Endothelial cell of hepatic sinusoid (primary cell): ENCODE measurements around the gene KCNJ12.

Experiments used
- in situ Hi-C: cut with HindIII; loops from 2 replicates; pipeline ENCODE4 v1.10.0; 2017; ENCODE audit warnings: low sequenced_read_pairs

Gene KCNJ12

DNA sequence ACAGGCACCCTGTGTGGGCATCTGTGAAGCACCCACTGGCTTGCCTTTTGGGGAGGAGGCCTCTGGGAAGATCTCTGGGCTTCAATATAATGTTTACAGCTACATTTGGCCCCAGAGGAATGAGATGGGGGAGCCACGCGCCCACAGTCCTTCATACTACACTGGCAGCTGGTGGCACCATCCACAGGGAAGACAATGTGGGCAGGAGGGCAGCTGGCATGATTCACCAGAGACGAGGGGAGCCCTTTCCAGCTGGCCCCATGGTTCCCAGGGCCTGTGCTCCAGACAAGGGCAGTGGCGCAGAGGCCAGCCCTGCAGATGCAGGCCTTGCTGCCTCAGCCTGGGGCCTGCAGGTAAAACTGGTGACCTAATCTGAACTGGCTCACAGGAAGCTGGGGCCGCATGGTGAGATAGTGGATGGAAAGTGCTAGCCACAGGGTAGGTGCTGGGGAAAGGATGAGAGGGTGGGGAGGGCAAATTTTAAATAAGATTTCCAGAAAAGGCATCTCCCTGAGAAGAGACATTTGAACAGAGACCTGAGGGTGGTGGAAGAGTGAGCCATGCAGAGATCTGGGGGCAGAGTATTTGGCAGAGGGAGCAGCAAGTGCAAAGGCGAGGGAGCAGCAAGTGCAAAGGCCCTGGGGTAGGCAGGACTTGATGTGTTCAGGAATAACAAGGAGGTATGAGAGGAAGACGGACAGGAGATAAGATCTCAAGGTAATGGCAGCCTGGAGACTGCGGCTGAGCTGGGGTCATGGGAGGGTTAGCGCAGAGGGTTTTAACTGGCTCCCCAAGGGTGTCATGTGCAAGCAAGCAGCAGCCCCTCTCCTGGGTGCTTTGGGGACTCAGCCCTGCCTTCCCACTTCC lies 12.1 kb upstream of the KCNJ12 start:
- in situ Hi-C loops = no loop called here

DNA sequence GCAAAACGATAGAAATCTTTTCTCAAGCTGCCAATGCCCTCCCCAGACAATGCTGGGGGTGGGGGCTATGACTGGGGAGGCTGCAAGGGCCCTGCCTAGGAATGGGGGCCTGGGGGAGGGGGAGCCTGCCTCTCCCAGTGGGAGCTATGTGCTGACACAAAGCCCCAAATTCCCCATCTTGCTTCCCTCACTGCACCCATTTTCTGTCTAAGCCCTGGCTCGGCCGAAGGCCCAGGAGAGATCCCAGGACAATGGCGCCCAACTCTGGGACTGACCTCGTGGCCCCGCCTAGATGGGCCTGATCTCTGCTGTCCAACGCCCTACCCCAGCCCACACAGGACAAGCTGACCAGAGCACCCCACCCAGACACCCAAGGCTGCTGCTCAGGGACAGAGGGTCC lies 11.1 kb upstream of the KCNJ12 start:
- in situ Hi-C loops = no loop called here

DNA sequence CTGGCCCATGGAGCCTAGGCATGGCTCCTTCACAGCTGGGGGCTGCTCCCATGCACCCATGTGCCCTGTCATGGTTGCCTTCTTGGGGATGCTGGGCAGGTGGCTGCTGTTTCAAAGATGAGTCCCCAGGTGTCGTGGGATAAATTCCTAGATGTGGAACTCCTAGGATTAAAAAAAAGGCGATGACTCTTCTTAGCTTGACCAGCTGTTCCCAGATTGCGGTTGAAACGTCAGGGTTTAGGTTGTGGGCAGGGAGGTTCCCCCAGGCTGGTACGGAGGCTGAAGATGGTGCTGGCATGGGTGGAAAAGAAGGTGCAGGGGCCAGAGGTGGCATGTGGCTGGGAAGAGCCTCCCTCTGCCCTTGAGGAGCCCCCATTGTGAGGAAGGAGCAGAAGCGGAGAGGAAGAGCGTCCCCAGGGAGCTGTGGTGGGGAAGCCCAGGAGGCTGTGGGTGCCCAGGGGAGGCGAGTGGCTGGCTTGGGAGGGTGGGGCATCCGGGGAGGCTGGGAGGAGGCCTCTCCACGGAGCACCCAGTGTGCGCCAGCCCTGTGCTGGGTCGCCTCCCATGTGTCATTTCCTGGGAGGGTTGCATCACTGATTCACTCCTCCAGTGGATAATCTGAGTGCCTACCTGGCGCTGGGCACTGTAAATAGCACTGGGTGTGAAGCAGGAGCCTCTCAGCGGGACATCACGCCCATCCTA lies 7.5 kb upstream of the KCNJ12 start:
- in situ Hi-C loops = no loop called here

DNA sequence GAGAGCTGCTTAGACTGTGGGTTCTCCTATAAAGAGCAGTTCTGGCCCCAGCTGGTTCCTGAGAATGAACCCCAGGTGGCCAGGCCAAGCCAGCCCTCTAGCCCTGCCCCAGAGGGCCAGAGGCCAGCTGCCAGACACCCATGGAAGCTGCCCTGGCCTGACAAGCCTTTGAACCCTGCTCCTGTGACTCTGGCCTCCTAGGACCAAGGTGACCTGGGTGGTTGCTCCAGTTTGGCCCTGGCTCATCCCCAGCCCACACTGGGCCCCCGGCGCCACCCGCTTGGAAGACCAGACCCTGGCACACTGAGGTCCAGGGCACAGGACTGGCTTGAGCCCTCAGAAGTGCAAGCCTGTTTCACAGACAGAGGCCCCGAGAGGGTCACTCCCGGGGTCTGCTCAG lies 6.8 kb upstream of the KCNJ12 start:
- in situ Hi-C loops = no loop called here

DNA sequence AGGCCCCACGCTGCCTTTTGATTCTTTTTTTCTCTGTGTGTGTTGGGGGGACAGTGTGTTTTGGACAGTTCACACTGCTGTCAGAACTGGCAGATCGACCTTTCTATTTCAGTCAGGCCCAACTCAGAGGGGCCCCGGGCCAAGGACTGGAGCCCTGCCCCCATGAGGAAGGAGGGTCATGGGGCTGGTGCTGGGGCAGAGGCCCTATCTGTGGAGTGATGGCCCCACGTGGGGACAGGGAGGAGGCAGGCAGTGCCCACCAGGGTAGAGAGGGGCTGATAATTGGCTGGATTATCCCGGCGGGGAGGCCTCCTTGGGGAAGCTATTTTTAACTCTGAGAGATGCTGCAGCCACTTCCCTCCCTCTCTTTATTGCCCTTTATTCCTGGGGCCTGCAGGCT lies 5.7 kb upstream of the KCNJ12 start:
- in situ Hi-C loops = no loop called here

DNA sequence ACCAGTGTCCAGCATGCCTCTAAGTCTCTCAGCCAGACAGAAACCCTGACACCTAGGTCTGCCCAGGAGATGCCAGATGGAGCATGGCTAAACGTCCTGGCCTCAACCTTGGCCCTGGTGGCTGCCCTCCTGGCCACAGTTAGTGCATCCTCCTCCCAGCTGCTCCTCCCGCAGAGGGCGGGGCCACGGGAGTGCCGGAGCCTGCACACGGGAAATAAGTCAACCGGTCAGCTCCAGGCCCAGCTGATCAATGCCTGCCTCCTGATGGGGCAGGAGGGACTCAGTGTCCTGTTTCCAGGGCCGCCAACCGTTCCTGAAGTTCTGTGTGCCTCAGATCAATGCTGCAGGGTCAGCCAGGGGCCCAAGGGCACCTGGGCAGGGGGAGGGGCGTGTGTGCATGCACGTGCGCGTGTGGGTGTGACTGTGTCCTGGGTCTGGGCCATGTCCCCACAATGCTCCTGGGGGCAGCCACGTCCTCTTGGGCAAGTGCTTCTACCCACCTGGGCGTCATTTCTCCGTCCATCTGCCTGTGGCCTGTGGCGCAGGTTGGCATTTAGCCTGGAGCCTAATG lies 4.6 kb upstream of the KCNJ12 start:
- in situ Hi-C loops = no loop called here

DNA sequence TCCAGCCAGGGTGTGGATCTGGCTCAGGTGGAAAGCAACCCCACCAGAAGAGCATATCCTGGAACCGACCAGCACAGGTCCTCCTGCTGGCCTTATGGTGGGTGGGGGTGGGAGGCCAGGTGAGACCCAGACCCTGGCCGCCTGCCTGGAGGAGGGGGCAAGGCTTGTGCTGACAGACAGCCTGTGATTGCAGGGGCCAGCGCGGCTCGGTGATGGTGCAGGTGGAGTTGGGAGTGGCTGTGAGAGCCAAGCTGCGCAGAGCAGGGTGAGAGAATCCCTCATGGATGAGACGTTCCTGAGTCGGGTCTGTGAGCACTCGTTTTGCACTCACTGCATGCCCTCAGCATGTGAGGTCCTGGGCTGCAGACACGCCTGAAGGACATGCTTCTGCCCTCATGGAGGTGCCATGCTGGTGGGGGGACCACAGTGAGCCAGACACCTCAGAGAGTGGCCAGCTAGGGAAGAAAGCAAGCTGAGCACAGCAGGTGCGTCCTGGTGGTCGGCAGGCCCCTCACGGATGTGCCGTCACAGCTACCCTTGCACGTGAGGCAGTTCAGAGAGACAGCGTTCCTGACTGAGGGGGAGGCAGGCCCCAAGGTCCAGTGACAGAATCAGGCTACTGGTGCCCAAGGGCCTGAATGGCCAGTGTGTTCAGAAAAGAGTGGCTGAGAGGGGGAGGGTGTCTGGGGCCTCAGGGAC lies 3.8 kb upstream of the KCNJ12 start:
- in situ Hi-C loops = no loop called here

DNA sequence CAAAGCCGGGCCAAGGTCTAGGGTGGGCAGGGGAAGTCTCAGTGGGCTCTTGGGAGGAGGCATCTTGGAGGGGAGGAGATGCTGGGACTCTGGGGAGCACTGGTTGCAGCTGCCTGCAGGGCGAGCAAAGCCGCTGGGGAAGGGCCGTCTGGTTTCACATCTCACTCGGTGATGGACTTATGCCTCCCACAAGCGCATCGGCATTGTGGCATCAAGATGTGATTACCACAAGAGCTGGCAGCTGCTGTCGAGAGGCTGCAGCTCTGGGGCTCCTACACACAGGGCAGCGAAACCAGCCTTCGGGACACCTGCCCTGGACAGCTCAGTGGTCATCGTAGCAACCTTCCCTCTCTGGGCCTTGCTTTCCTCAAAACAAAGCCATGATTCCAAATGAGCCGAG lies 3.1 kb upstream of the KCNJ12 start:
- in situ Hi-C loops = no loop called here

DNA sequence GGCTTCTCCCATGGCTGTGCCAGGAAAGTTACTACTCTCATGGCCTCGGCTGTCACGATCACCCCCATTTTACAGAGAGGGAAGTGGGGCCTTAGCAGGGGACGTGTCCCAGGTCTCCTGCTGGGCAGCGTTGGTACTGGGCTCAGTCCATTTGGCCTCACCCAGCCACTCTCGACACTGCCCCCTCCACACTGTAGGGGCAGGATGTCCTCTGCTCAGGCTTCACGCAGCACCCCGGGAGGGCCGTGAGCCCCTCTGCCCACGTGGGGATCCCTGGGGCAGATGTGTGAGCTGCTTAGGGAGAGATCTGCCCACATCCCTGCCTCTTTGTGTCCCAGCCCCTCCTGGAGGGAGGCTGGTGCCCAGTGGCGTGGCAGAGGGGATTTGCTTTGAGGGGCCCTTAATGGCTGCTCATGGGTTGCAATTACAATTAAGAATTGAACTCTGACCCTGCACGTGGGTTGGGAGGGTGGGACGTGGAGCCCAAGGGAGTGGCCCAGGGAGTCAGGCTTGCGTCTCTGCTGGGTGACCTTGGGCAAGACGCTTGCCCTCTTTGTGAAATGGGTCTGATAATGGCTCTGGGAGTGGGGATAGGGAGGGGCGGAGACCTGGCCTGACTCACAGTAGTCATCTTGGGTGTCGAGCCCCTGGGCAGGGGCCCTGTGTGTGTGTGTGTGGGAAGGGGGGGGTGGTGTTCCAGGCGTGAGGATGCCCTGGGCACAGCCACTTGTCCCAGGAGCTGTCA lies 2.3 kb upstream of the KCNJ12 start:
- in situ Hi-C loops = no loop called here

DNA sequence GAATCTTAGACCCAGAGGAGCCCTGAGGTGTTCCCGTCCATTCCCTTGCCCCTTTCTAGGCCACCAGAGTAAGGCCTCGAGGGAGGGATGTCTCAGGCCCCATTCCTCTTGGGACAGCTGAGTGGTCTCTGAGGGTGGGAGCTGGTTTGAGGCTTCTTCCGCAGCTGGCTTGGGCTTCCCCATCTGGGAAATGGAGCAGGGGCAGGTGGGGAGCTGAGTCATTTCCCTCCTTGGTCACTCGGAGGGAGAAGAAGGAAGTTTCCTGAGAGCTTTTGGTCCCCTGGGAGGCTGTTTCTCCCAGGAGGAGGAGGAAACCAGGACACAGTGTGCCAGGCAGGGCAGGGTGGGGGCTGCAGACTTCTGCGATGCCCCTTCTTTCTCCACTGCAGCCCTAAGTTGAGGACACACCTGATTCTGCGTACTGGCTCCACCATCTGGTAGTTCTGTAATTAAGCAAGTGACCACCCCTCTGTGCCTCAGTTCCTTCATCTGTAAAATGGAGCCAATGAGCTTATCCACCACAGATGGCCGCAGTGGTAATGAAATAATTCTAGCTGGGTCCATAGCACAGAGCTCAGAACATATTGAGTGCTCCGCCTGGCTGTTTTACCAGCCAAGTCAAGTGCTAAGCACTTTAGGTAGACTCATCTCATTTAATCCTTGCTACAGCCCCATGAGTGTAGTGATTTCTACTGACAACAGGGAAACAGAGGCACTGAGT lies 1.6 kb upstream of the KCNJ12 start:
- in situ Hi-C loops = no loop called here

DNA sequence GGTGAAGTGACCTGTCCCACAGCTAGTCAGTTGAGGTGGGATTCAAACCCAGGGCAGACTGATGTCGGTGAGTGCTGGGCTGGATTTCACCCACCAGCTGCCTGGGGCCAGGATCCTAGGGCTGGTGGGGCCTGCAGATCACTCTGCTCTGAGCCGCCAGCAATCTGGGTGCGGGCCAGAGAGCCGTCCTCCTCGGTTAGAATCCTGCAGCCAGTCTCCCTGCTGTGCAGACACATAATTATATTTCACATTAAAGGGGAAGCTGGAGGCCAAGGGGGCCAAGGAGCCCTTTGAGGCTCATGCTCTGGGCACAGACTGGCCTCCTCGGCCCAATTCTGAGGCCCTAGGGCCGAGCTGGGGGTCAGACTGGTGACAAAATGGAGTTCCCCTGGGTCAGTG lies 996 bp upstream of the KCNJ12 start:
- in situ Hi-C loops = no loop called here

DNA sequence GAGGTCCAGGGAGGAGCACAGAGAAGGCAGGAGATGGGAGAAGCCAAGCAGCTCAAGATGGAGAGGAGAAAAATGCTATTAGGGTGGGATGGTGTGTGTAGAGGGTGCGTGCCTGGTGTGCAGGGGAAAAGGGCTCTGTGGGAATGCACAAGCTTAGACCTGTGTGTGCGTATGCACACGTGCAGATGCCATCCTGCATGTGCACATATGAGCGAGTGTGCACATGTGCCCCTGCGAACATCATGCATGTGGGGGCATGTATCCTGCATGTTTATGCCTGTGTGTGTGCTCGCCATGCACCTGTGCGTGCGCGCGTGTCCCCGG lies 438 bp upstream of the KCNJ12 start:
- in situ Hi-C loops = no loop called here

DNA sequence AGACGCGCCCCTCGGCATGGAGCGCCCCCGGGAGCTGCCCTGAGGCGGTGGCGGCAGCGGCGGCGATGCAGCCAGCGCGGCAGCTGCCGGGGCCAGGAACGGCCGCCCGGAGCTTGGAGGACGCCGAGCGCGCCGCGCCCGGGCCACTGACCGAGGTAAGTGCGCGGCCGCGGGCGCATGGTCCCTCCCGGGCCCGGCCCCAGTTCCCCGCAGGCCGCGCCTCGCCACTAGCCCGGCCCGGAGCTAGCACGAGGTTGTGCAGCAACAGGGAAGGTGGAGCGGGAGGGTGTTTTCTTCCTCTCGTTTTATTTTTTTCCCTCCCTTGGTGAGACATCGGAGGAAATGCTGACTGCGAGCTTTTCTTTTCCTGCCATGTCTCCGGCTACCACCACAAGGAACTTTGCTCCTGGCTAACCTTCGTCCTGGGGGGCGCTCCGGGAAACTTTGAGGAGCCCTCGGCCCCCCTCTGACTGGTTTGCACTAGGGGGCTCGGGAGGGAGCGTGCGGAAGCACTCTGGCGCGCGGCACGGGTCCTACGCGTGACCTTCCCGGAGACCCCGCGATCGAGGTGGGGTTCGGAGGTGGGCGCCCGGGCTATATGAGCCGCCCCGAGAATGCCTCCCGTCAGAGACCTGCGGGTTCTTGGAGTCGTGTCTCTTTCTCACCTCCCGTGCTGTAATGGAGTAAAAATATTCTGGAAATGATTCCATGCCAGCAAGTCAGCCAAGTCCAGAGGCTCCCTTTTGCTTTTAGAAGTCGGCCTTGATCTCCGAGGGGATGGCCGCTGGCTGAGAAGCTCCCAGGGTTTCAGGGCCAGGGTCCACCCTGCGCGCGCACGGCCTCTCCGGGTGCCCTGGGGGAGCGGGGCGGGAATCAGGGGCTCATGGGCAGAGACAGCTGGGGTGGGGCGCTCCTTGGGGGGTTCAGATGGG lies 868 bp downstream of the KCNJ12 start:
- in situ Hi-C loops = no loop called here

DNA sequence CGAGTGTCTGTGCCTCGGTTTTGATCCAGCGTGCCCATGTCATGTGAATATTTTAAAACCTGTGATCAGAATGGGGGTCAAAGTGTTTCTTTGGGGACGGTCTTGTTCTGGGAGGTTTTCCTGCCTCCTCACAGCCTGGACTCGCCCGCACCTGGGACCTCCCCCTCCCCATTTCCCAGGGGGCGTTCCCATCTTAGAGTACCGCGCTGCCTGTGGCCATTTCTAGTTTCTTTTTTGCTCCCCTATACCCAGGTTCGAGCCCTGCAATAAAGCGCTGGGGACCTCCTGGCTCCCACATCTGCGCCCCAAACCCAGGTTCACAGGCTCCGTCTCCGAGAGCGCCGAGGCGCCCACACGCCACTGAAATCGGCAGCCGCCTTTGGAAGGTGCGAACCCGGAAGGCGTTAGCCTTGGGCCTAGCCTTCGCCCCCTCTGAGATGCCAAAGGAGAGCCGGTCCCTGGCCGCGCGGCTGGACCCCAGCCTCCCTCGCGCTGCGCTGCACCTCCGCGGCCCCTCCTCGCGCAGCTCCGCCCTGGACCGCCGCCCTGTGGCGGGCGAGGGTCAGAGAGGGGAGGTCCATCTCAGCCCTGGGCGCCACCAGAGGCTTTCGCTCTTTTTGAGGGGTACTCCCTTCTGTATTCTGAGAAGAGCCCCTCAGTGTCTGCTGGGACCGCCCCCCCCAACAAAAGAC lies 1.7 kb downstream of the KCNJ12 start:
- in situ Hi-C loops = no loop called here

DNA sequence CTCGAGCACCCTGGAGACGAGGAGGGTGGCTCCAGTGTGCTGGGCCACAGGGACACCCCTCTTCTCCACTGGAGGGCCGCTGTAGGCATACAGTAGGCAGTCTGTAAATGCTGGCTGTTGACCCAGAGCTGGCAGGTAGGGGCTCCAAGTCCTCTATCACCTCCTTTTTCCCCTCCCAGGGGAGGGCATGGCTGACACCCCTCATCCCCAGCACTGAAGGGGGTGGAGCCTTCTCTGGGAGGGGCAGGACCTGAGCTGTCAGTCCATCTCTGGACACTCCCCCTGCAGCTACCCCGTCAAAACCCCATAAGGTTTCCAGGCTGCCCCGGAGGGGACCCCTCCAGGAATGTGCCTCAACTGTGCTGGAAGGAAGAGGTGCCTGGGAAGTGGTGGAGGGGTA lies 2.4 kb downstream of the KCNJ12 start:
- in situ Hi-C loops = no loop called here

DNA sequence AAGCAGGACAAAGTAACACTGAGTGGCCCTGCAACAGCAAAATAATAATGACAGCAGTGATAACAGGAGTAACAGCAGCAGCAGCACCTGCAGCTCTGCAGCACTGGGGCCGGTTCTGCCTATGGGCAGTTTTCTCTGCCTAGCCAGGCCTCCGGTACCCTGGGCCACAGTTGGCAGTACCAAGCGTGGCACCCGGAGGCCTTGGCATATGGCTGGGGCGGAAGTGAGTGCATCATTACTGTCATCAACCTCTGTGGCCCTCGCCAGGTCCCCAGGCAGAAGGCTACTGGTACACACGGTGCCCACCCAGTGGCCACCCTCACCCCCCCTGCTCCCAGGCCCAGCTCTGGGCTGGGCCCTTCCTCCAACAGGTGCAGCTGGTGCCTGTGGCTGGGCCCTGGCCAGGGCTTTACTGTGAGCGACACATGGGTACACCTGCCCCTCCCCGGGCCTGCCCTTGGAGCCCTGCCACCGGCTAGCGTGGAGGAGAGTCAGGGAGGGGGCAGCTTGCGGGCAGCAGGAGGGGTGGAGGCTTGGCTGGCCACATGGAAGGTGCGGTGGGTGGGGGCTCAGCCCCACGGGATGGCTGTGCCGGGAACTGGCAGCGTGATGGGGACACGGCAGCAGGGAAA lies 3.0 kb downstream of the KCNJ12 start:
- in situ Hi-C loops = no loop called here

DNA sequence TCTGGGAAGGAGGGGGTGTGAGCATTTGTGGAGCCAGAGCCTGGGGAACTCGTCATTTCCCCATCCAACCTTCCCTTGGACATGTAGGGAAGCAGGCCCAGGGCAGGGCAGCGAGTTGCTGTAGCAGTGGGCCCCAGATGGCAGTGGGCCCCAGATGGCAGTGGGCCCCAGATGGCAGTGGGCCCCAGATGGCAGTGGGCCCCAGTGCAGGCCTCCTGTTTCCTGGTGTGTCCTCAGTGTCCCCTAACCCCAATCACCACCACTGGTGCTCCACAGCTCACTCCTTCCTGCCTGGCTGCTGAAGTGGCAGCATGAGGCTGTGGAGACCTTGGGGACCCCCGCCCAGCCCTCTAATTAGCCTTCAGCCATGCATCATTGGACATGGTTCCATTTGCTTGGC lies 4.5 kb downstream of the KCNJ12 start:
- in situ Hi-C loops = no loop called here

DNA sequence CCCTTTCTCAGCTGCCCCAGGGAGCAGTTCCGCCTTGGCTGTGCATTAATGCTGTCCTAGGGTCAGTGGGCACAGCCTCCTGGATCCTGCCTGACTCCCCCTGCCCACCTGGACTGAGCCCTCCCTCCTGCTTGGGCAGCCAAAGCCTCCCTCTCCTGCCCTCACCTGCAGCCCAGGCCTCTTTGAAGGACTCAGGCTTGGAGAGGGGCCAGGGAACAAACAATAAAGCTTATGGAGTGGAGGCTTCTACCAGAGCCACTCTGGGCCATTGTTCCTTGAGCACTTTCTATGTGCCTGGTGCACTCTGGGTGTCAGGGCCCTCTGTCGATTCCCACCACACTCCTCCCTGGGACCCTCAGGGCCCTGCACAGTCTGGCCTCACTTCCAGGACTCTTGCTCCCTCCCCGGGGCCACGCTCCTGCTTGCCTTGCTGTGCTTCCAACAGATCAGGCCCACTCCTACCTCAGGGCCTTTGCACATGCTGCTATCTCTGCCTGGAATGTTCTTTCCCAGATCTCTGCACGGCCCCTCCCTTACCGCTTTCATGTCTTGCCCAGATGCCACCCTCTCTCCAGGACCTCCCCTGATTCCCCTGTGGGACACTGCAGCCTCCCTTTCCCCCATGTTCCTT lies 5.0 kb downstream of the KCNJ12 start:
- in situ Hi-C loops = no loop called here
